HepG2 (cell line): ENCODE results near the gene STUB1. TPM values are rescaled to one million over a fixed set of nuclear protein-coding genes. Genes with fewer than 3 reads are reported as not detected.

Experiments
- GABPA ChIP-seq, 2 experiments: IDR thresholded peaks; 2 replicates each; pipeline ENCODE4 v1.6.1; 2011 to 2016; ENCODE audit warnings: low read depth in 2 of 2, low read length in 1 of 2, missing biosample characterization in 1 of 2, missing genetic modification characterization in 1 of 2
- KLF13 ChIP-seq: sonication (generic); formaldehyde crosslinking; IDR thresholded peaks from 2 replicates; pipeline ENCODE4 v1.4.0; 2020; ENCODE audit warnings: mild to moderate bottlenecking, missing genetic modification reagents
- NFYC ChIP-seq: IDR thresholded peaks from 2 replicates; pipeline ENCODE4 v1.6.1; 2016; ENCODE audit warnings: missing genetic modification reagents, missing compliant biosample characterization
- ZC3H13 ChIP-seq: sonication (generic); formaldehyde crosslinking; IDR thresholded peaks from 2 replicates; pipeline ENCODE4 v1.8.1; 2023; ENCODE audit warnings: mild to moderate bottlenecking, missing genetic modification reagents, moderate library complexity
- ZNF354B ChIP-seq: sonication (generic); formaldehyde crosslinking; IDR thresholded peaks from 2 replicates; pipeline ENCODE4 v1.8.0; 2022; ENCODE audit warnings: mild to moderate bottlenecking, missing genetic modification reagents
- ZNF382 ChIP-seq: sonication (generic); formaldehyde crosslinking; IDR thresholded peaks from 2 replicates; pipeline ENCODE4 v1.5.0; 2020; ENCODE audit warnings: missing genetic modification reagents, mild to moderate bottlenecking, borderline replicate concordance
- ZNF790 ChIP-seq: sonication (generic); formaldehyde crosslinking; IDR thresholded peaks from 2 replicates; pipeline ENCODE4 v1.8.0; 2022; ENCODE audit warnings: missing genetic modification reagents, mild to moderate bottlenecking, borderline replicate concordance
- polyA plus RNA-seq, 8 experiments: library from polyadenylated mRNA; depleted of rRNA in 3 of 8; stranded (reverse) in 7 of 8; unstranded in 1 of 8; fragments of >200 nt; fragmentation: Illumina TruSeq in 4 of 8; extraction: Trizol in 4 of 8; gene quantifications; 2 replicates each; pipeline versions ENCODE4 v1.2.1 to v1.2.3, GENCODE V29; 2011 to 2016; ENCODE audit warnings: low read depth in 4 of 8, missing spikeins in 1 of 8, mixed read lengths in 1 of 8; ENCODE audit not compliant: insufficient read depth in 1 of 8
- total RNA-seq, 5 experiments: library from RNA; depleted of rRNA; stranded (reverse); fragments of >200 nt; fragmentation: Illumina TruSeq; extraction: Trizol; gene quantifications; 2 replicates each; pipeline ENCODE4 v1.2.3, GENCODE V29; 2016; ENCODE audit warnings: low read depth in 1 of 5
- TF ChIP-seq, protein P1 (sequence below): IDR thresholded peaks from 2 replicates; pipeline ENCODE4 v1.4.0; 2020; ENCODE audit warnings: mild to moderate bottlenecking, missing genetic modification reagents
- TF ChIP-seq, protein P2 (sequence below): IDR thresholded peaks from 2 replicates; pipeline ENCODE4 v1.6.1; 2016; ENCODE audit warnings: control low read depth
- TF ChIP-seq, protein P3 (sequence below): sonication (generic); formaldehyde crosslinking; IDR thresholded peaks from 2 replicates; pipeline ENCODE4 v1.8.0; 2022; ENCODE audit warnings: missing genetic modification reagents, mild to moderate bottlenecking, inconsistent platforms, borderline replicate concordance
- TF ChIP-seq, protein P4 (sequence below): sonication (generic); formaldehyde crosslinking; IDR thresholded peaks from 2 replicates; pipeline ENCODE4 v1.5.0; 2020; ENCODE audit warnings: mild to moderate bottlenecking, missing genetic modification reagents, borderline replicate concordance
- TF ChIP-seq, protein P5 (sequence below): fragments of 450-650 bp; IDR thresholded peaks from 2 replicates; pipeline ENCODE4 v1.6.1; 2017; ENCODE audit warnings: mild to moderate bottlenecking
- TF ChIP-seq, protein P6 (sequence below): sonication (generic); formaldehyde crosslinking; IDR thresholded peaks from 2 replicates; pipeline ENCODE4 v1.4.0; 2020; ENCODE audit warnings: mild to moderate bottlenecking, missing genetic modification reagents

The STUB1 gene
- total and polyA plus RNA-seq, 2 of the 13 experiments (the other 11 are each of a cell fraction or from before 2014, with no cell fraction given) = 52.9 to 78.2 TPM

DNA sequence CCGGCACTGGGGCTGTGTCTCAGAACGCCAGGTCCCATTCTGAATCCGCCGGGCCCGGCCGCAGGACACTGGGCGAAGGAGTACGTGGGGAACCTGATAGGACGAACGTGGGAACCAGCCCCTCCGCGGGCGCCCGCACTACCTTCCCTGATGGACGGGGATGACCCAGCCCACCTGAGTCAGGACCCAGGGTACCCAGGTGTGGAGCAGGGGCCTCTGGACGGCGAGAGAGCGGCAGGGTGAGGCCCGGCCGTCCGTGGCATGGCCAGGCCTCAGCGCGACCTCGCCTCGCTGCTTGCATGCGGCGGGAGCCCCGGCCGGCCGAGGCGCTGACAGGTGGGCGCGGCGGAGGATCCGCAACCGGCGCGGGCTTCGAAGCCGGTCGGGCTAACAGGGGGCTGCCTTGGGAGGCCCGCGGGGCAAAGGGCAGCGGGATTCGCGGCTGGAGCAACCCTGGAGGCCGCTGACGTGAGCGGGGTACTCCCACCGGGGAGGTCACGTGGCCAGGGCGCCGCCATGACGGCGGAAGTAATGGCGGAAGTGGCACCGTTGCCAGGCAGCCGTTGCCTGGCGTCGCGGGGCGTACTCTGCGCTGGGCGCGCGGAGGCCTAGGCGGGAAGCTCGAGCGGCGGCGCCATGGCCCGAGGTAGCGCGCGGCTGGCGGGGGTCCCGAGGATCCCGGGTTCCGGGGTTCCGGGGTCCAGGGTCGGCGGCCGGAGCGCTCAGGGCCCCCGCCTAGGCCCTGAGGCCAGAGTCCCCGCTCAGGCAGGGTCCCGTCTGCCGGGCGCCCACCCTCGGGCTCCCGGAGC is 31.2 kb upstream of the STUB1 start, which contains the start of gene WDR90 (continued):
- TF ChIP-seq, protein P1, sequence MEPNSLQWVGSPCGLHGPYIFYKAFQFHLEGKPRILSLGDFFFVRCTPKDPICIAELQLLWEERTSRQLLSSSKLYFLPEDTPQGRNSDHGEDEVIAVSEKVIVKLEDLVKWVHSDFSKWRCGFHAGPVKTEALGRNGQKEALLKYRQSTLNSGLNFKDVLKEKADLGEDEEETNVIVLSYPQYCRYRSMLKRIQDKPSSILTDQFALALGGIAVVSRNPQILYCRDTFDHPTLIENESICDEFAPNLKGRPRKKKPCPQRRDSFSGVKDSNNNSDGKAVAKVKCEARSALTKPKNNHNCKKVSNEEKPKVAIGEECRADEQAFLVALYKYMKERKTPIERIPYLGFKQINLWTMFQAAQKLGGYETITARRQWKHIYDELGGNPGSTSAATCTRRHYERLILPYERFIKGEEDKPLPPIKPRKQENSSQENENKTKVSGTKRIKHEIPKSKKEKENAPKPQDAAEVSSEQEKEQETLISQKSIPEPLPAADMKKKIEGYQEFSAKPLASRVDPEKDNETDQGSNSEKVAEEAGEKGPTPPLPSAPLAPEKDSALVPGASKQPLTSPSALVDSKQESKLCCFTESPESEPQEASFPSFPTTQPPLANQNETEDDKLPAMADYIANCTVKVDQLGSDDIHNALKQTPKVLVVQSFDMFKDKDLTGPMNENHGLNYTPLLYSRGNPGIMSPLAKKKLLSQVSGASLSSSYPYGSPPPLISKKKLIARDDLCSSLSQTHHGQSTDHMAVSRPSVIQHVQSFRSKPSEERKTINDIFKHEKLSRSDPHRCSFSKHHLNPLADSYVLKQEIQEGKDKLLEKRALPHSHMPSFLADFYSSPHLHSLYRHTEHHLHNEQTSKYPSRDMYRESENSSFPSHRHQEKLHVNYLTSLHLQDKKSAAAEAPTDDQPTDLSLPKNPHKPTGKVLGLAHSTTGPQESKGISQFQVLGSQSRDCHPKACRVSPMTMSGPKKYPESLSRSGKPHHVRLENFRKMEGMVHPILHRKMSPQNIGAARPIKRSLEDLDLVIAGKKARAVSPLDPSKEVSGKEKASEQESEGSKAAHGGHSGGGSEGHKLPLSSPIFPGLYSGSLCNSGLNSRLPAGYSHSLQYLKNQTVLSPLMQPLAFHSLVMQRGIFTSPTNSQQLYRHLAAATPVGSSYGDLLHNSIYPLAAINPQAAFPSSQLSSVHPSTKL (CRISPR knock-in tag) = peak; percentile 51
- TF ChIP-seq, protein P2, sequence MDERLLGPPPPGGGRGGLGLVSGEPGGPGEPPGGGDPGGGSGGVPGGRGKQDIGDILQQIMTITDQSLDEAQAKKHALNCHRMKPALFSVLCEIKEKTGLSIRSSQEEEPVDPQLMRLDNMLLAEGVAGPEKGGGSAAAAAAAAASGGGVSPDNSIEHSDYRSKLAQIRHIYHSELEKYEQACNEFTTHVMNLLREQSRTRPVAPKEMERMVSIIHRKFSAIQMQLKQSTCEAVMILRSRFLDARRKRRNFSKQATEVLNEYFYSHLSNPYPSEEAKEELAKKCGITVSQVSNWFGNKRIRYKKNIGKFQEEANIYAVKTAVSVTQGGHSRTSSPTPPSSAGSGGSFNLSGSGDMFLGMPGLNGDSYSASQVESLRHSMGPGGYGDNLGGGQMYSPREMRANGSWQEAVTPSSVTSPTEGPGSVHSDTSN (CRISPR knock-in tag) = no peak
- peak; percentile 47 for TF ChIP-seq NFYC (CRISPR knock-in tag)
- TF ChIP-seq, protein P3, sequence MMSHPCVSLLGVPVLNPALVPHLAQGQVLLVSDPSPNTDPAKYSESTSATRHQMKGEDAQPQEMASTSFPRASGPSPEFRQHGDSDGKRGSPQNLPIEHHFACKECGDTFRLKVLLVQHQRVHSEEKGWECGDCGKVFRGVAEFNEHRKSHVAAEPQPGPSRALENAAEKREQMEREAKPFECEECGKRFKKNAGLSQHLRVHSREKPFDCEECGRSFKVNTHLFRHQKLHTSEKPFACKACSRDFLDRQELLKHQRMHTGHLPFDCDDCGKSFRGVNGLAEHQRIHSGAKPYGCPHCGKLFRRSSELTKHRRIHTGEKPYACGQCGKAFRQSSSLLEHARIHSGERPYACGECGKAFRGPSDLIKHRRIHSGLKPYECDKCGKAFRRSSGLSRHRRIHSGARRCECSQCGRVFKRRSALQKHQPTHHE = peak; percentile 86; the same call in 1 of the 2 replicates
- TF ChIP-seq, protein P4, sequence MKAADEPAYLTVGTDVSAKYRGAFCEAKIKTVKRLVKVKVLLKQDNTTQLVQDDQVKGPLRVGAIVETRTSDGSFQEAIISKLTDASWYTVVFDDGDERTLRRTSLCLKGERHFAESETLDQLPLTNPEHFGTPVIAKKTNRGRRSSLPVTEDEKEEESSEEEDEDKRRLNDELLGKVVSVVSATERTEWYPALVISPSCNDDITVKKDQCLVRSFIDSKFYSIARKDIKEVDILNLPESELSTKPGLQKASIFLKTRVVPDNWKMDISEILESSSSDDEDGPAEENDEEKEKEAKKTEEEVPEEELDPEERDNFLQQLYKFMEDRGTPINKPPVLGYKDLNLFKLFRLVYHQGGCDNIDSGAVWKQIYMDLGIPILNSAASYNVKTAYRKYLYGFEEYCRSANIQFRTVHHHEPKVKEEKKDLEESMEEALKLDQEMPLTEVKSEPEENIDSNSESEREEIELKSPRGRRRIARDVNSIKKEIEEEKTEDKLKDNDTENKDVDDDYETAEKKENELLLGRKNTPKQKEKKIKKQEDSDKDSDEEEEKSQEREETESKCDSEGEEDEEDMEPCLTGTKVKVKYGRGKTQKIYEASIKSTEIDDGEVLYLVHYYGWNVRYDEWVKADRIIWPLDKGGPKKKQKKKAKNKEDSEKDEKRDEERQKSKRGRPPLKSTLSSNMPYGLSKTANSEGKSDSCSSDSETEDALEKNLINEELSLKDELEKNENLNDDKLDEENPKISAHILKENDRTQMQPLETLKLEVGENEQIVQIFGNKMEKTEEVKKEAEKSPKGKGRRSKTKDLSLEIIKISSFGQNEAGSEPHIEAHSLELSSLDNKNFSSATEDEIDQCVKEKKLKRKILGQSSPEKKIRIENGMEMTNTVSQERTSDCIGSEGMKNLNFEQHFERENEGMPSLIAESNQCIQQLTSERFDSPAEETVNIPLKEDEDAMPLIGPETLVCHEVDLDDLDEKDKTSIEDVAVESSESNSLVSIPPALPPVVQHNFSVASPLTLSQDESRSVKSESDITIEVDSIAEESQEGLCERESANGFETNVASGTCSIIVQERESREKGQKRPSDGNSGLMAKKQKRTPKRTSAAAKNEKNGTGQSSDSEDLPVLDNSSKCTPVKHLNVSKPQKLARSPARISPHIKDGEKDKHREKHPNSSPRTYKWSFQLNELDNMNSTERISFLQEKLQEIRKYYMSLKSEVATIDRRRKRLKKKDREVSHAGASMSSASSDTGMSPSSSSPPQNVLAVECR (CRISPR knock-in tag) = peak; percentile 100
- 0 out of 2 replicates have a peak, but pooled peaks have one; percentile 39 for TF ChIP-seq ZNF790 (CRISPR knock-in tag)
- peak; percentile 92 for TF ChIP-seq GABPA (IDR thresholded peaks at IDR 0.05; ENCODE audit: low read depth, low read length)
- TF ChIP-seq GABPA (CRISPR knock-in tag; IDR thresholded peaks at IDR 0.05; ENCODE audit: low read depth) = peak; percentile 90
- TF ChIP-seq, protein P5, sequence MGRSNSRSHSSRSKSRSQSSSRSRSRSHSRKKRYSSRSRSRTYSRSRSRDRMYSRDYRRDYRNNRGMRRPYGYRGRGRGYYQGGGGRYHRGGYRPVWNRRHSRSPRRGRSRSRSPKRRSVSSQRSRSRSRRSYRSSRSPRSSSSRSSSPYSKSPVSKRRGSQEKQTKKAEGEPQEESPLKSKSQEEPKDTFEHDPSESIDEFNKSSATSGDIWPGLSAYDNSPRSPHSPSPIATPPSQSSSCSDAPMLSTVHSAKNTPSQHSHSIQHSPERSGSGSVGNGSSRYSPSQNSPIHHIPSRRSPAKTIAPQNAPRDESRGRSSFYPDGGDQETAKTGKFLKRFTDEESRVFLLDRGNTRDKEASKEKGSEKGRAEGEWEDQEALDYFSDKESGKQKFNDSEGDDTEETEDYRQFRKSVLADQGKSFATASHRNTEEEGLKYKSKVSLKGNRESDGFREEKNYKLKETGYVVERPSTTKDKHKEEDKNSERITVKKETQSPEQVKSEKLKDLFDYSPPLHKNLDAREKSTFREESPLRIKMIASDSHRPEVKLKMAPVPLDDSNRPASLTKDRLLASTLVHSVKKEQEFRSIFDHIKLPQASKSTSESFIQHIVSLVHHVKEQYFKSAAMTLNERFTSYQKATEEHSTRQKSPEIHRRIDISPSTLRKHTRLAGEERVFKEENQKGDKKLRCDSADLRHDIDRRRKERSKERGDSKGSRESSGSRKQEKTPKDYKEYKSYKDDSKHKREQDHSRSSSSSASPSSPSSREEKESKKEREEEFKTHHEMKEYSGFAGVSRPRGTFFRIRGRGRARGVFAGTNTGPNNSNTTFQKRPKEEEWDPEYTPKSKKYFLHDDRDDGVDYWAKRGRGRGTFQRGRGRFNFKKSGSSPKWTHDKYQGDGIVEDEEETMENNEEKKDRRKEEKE = no peak
- peak; percentile 98 for TF ChIP-seq ZC3H13 (CRISPR knock-in tag)
- TF ChIP-seq KLF13 (CRISPR knock-in tag) = 0 out of 2 replicates have a peak, but pooled peaks have one; percentile 28
- TF ChIP-seq ZNF354B (CRISPR knock-in tag) = peak; percentile 94; the same call in 1 of the 2 replicates
- TF ChIP-seq, protein P6, sequence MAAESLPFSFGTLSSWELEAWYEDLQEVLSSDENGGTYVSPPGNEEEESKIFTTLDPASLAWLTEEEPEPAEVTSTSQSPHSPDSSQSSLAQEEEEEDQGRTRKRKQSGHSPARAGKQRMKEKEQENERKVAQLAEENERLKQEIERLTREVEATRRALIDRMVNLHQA = no peak
- no peak for TF ChIP-seq ZNF382 (CRISPR knock-in tag)
